K562 (cell line): ENCODE results near the gene OBP2A.

Experiments
- HIVEP1 ChIP-seq: fragments of 250-450 bp; sonication (Bioruptor Pico); IDR thresholded peaks from 2 replicates; pipeline ENCODE4 v1.4.0; 2020; ENCODE audit warnings: mild to moderate bottlenecking
- RHOXF2B ChIP-seq: fragments of 250-450 bp; sonication (Bioruptor Pico); conservative IDR thresholded peaks from 2 replicates; pipeline ENCODE4 v1.5.1; 2021
- ZNF175 ChIP-seq: fragments of 200-800 bp; sonication (Bioruptor generic); IDR thresholded peaks from 2 replicates; pipeline ENCODE4 v1.6.1; 2016; ENCODE audit warnings: low read depth, mild to moderate bottlenecking, missing genetic modification characterization, missing compliant biosample characterization

DNA sequence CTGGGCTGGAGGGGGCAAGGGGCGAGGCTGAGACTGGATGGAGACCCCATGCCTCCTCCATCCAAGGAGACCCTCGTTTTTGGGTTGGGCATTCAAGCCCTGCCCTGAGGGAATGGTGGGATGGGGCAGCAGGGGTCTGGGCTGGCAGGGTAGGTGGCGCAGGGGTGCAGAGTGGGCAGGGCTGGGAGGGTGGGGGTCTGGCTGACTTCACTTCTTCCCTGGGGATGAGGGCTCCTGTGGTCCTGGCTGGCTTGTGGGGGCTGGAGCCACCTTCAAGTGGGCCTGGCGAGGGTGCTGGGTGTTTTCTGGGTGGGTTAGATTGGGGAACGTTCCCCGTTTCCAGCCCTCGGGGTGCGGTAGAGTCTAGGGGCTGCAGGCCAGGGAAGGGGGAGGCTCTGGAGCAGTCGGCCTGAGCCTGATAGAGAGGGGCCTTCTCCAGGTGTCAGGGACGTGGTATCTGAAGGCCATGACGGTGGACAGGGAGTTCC lies 24.3 kb upstream of the OBP2A start:
- TF ChIP-seq RHOXF2B (CRISPR knock-in tag) (no peak), HIVEP1 (no peak), ZNF175 (CRISPR knock-in tag) (no peak)
